OCI-LY7 (cell line): ENCODE results near the gene TBC1D10A.
A peak's percentile ranks its signal among the peaks of the same experiment; 100 is the strongest.

Source experiments
- EZH2phosphoT487 ChIP-seq: fragments of 200-600 bp; sonication (generic); IDR thresholded peaks from 2 replicates; pipeline ENCODE4 v1.6.1; 2018; ENCODE audit warnings: low read depth, borderline replicate concordance, mild to moderate bottlenecking, mixed run types, antibody characterized with exemption, low read length, moderate library complexity, mixed read lengths
- TF ChIP-seq, protein P1 (sequence below): fragments of 200-600 bp; sonication (generic); conservative IDR thresholded peaks from 2 replicates; pipeline ENCODE4 v1.5.1; 2014; ENCODE audit warnings: mild to moderate bottlenecking, antibody characterized with exemption, low read length, moderate library complexity, mixed read lengths

DNA sequence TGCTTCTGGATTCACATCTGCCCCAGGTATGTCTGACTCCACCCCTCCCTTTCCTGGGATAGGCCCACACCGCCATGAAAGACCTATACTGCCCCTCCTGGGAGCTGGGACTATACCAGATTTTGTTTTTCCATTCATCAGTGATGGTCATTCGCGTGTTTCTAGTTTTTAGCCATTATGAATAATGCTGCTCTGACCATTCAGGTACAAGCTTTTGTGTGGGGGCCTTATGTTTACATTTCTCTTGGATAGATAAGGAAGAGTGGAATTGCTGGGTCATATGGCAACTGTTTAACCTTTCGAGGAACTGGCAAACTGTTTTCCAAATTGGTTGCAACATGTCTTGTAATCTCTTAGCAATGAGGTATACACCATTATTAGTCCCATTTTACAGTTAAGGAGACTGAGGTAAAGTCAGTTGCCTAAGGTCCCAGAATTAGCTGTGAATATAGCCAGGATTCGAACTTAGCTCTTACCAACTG is 1.2 kb upstream of the TBC1D10A start:
- TF ChIP-seq, protein P1, sequence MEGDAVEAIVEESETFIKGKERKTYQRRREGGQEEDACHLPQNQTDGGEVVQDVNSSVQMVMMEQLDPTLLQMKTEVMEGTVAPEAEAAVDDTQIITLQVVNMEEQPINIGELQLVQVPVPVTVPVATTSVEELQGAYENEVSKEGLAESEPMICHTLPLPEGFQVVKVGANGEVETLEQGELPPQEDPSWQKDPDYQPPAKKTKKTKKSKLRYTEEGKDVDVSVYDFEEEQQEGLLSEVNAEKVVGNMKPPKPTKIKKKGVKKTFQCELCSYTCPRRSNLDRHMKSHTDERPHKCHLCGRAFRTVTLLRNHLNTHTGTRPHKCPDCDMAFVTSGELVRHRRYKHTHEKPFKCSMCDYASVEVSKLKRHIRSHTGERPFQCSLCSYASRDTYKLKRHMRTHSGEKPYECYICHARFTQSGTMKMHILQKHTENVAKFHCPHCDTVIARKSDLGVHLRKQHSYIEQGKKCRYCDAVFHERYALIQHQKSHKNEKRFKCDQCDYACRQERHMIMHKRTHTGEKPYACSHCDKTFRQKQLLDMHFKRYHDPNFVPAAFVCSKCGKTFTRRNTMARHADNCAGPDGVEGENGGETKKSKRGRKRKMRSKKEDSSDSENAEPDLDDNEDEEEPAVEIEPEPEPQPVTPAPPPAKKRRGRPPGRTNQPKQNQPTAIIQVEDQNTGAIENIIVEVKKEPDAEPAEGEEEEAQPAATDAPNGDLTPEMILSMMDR, result peak; percentile 61
- no peak for TF ChIP-seq EZH2phosphoT487
